Uterus (tissue), 4 donors: ENCODE results near the gene RNF41. TPM values are rescaled to one million over a fixed set of nuclear protein-coding genes. Genes with fewer than 3 reads are reported as not detected.

Experiments
- DNase-seq, 2 donors: peaks; one replicate each; pipeline ENCODE4 v3.0.0-alpha.2; 2019 to 2020
- H3K27ac ChIP-seq, 2 donors: fragments of 200-600 bp; sonication (generic); 1 replicate in 1 of 2; 2 replicates in 1 of 2; pipeline ENCODE4 v1.5.1; 2016 to 2018
- H3K27me3 ChIP-seq, 2 donors: fragments of 200-600 bp; sonication (generic); one replicate each; pipeline ENCODE4 v1.5.1; 2018 to 2019; ENCODE audit warnings: control low read depth in 1 of 2
- H3K36me3 ChIP-seq, 2 donors: fragments of 200-600 bp; sonication (generic); one replicate each; pipeline ENCODE4 v1.5.1; 2019; ENCODE audit warnings: control low read depth in 1 of 2
- H3K4me1 ChIP-seq, 2 donors: fragments of 200-600 bp; sonication (generic); one replicate each; pipeline ENCODE4 v1.5.1; 2018 to 2019; ENCODE audit warnings: control low read depth in 1 of 2
- H3K4me3 ChIP-seq, 2 donors: fragments of 200-600 bp; sonication (generic); 1 replicate in 1 of 2; 2 replicates in 1 of 2; pipeline ENCODE4 v1.5.1; 2018 to 2019; ENCODE audit warnings: mild to moderate bottlenecking in 1 of 2
- H3K9me3 ChIP-seq, 2 donors: fragments of 200-600 bp; sonication (generic); one replicate each; pipeline ENCODE4 v1.5.1; 2019; ENCODE audit warnings: control low read depth in 1 of 2
- CTCF ChIP-seq, 4 experiments: fragments of 200-600 bp in 2 of 4; fragments of 450-650 bp in 2 of 4; sonication (generic) in 2 of 4; IDR thresholded peaks; one replicate each; pipeline ENCODE4 v1.5.1; 2016 to 2019; ENCODE audit warnings: antibody characterized with exemption in 4 of 4, mild to moderate bottlenecking in 2 of 4, moderate library complexity in 1 of 4
- POLR2A ChIP-seq, 2 donors: fragments of 450-650 bp; IDR thresholded peaks; one replicate each; pipeline ENCODE4 v1.6.1; 2016; ENCODE audit warnings: antibody characterized with exemption in 2 of 2, mild to moderate bottlenecking in 1 of 2, moderate library complexity in 1 of 2
- intact Hi-C: fragments of 100-400 bp; cut with DNase I; formaldehyde crosslinking; loops from one replicate; pipeline ENCODE4 v1.15.1; 2023; ENCODE audit warnings: low total_unique reads
- total RNA-seq, 4 donors: library from RNA; depleted of rRNA in 3 of 4; stranded (reverse); fragments of >200 nt in 3 of 4; gene quantifications; one replicate each; pipeline versions ENCODE4 v1.1.0 to v1.2.4, GENCODE V29; 2014 to 2023
- donor health status: DM: yes; HTN: yes; CAD: no.

Gene RNF41
- total RNA-seq, 4 donors from 2014 or later = 40.3 to 84.8 (median 58.0) TPM

- intact Hi-C loops = no loop called here
- Histone ChIP-seq H3K36me3 (no peaks in the 10 kb centered on the region), H3K27me3 (no peaks in the 10 kb centered on the region), H3K4me1 (no peaks in the 10 kb centered on the region), H3K27ac (no peak overlapping the region), H3K9me3 (no peaks in the 10 kb centered on the region), H3K4me3 (no peak overlapping the region)
- TF ChIP-seq POLR2A (IDR thresholded peaks at IDR 0.05) (no peak), CTCF (IDR thresholded peaks at IDR 0.05) (no peak)
- DNase-seq = no peak
Measured at GRCh38 chr12:56242986-56243385, 21.3 kb upstream of the RNF41 start.

GRCh38 chr12:56241424-56242303 is 19.9 kb upstream of the RNF41 start:
- no peak overlapping the region for H3K4me3 ChIP-seq

GRCh38 chr12:56237552-56237951 is 15.8 kb upstream of the RNF41 start:
- Histone ChIP-seq H3K4me1 (no peaks in the 10 kb centered on the region), H3K27ac (no peak overlapping the region), H3K36me3 (no peaks in the 10 kb centered on the region), H3K27me3 (no peaks in the 10 kb centered on the region), H3K9me3 (no peaks in the 10 kb centered on the region), H3K4me3 (no peak overlapping the region)
- no peak for DNase-seq
- TF ChIP-seq POLR2A (IDR thresholded peaks at IDR 0.05) (no peak), CTCF (IDR thresholded peaks at IDR 0.05) (no peak)
- intact Hi-C loops = no loop called here

More at GRCh38 chr12:56241424-56242303, 19.9 kb upstream of the RNF41 start:
- no peak for TF ChIP-seq CTCF (IDR thresholded peaks at IDR 0.05)
- no peak for TF ChIP-seq POLR2A (IDR thresholded peaks at IDR 0.05)
- H3K27me3 ChIP-seq = no peaks in the 10 kb centered on the region
- no peaks in the 10 kb centered on the region for H3K9me3 ChIP-seq
- H3K27ac ChIP-seq = no peak overlapping the region
- intact Hi-C loops = no loop called here
- no peaks in the 10 kb centered on the region for H3K4me1 ChIP-seq
- DNase-seq = no peak
- H3K36me3 ChIP-seq = no peaks in the 10 kb centered on the region

DNA sequence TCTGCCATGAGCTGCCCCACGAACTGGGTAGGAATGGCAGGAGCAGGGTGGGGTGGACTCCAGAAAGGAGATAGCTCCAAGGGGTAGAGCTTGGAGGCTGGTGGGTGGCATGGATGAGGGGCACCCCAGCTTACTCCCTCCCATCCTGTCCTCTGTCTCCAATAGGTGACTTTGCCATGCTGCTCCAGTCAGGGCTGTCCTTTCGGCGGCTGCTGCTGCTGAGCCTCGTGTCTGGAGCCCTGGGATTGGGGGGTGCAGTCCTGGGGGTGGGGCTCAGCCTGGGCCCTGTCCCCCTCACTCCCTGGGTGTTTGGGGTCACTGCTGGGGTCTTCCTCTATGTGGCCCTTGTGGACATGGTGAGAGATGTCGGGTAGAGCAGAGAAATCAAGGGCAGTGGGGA is 15.3 kb upstream of the RNF41 start:
- intact Hi-C loops = no loop called here
- Histone ChIP-seq H3K36me3 (no peaks in the 10 kb centered on the region), H3K27me3 (no peaks in the 10 kb centered on the region), H3K4me3 (no peak overlapping the region), H3K27ac (no peak overlapping the region), H3K4me1 (no peaks in the 10 kb centered on the region), H3K9me3 (no peaks in the 10 kb centered on the region)
- TF ChIP-seq CTCF (IDR thresholded peaks at IDR 0.05) (no peak), POLR2A (IDR thresholded peaks at IDR 0.05) (no peak)
- DNase-seq = no peak

GRCh38 chr12:56236091-56236490 is 14.4 kb upstream of the RNF41 start:
- Histone ChIP-seq H3K9me3 (no peaks in the 10 kb centered on the region), H3K4me3 (no peak overlapping the region), H3K27ac (no peak overlapping the region), H3K4me1 (no peaks in the 10 kb centered on the region), H3K27me3 (no peaks in the 10 kb centered on the region), H3K36me3 (no peaks in the 10 kb centered on the region)
- TF ChIP-seq POLR2A (IDR thresholded peaks at IDR 0.05) (no peak), CTCF (IDR thresholded peaks at IDR 0.05) (no peak)
- no peak for DNase-seq
- intact Hi-C loops = no loop called here
